Endodermal cell (in vitro differentiated cells): ENCODE data around the gene PPARG. TPM values are rescaled to one million over a fixed set of nuclear protein-coding genes. Genes with fewer than 3 reads are reported as not detected.

Experiments
- DNase-seq: peaks from one replicate; pipeline ENCODE4 v3.0.0-alpha.2; 2017
- H3K27ac ChIP-seq: 2 replicates; pipeline ENCODE4 v1.5.1; 2013; ENCODE audit warnings: mild to moderate bottlenecking, low read depth, low read length, moderate library complexity
- H3K27me3 ChIP-seq: 2 replicates; pipeline ENCODE4 v1.6.1; 2013; ENCODE audit warnings: mild to moderate bottlenecking, low read length, moderate library complexity; ENCODE audit not compliant: insufficient read depth, control insufficient read depth, poor library complexity, severe bottlenecking
- H3K36me3 ChIP-seq: 2 replicates; pipeline ENCODE4 v1.7.0; 2013; ENCODE audit warnings: mild to moderate bottlenecking, low read length, moderate library complexity; ENCODE audit not compliant: control insufficient read depth, insufficient read depth
- H3K4me1 ChIP-seq: one replicate; pipeline ENCODE4 v1.7.0; 2013; ENCODE audit warnings: low read length; ENCODE audit not compliant: control insufficient read depth, insufficient read depth
- H3K4me3 ChIP-seq: 2 replicates; pipeline ENCODE4 v1.5.1; 2013; ENCODE audit warnings: mild to moderate bottlenecking, low read length, moderate library complexity
- H3K9ac ChIP-seq: 2 replicates; pipeline ENCODE4 v1.6.1; 2013; ENCODE audit warnings: mild to moderate bottlenecking, low read length, moderate library complexity; ENCODE audit not compliant: poor library complexity, severe bottlenecking; ENCODE audit errors: extremely low read depth
- H3K9me3 ChIP-seq: 2 replicates; pipeline ENCODE4 v1.6.1; 2013; ENCODE audit warnings: mild to moderate bottlenecking, low read length, moderate library complexity; ENCODE audit not compliant: control insufficient read depth
- H3K27ac Mint-ChIP-seq: 2 replicates; pipeline ENCODE4 v1.8.0; 2020; ENCODE audit warnings: mixed read lengths
- H3K27me3 Mint-ChIP-seq: 2 replicates; pipeline ENCODE4 v1.8.0; 2021; ENCODE audit warnings: mild to moderate bottlenecking, mixed read lengths; ENCODE audit not compliant: insufficient read depth
- H3K36me3 Mint-ChIP-seq: 2 replicates; pipeline ENCODE4 v1.8.0; 2020; ENCODE audit warnings: low read depth, mixed read lengths
- H3K4me1 Mint-ChIP-seq: 2 replicates; pipeline ENCODE4 v1.8.0; 2020; ENCODE audit warnings: mixed read lengths
- H3K4me3 Mint-ChIP-seq: 2 replicates; pipeline ENCODE4 v1.8.0; 2020; ENCODE audit warnings: mild to moderate bottlenecking, moderate library complexity, mixed read lengths
- H3K9me3 Mint-ChIP-seq: 2 replicates; pipeline ENCODE4 v1.8.0; 2020; ENCODE audit warnings: mild to moderate bottlenecking, mixed read lengths
- CTCF ChIP-seq: fragments of 200-600 bp; sonication (generic); conservative IDR thresholded peaks from 2 replicates; pipeline ENCODE4 v1.5.0; 2021; ENCODE audit warnings: antibody characterized with exemption, mild to moderate bottlenecking
- WGBS, 2 experiments: methylation state at CpG; one replicate each; pipeline versions ENCODE4 v1.1.5 to v1.1.7; 2013; ENCODE audit warnings: missing lambda C conversion rate in 2 of 2, mixed read lengths in 1 of 2; ENCODE audit not compliant: insufficient coverage in 1 of 2, insufficient read length in 1 of 2; 5-methylcytosine and 5-hydroxymethylcytosine counted together
- total RNA-seq, 2 donors: library from RNA; stranded (reverse); fragmentation: NEBNext Ultra II Directional in 1 of 2; extraction: Animal tissue kit (Norgen Biotek cat#: 25700) in 1 of 2; gene quantifications; 2 replicates in 1 of 2; 3 replicates in 1 of 2; pipeline ENCODE4 v1.2.1, GENCODE V29; 2021

PPARG gene
- total RNA-seq, 2 donors from 2014 or later, result 3.8 to 4.5 TPM

GRCh38 chr3:12370758-12371157 lies 81.9 kb downstream of the PPARG start:
- no peaks in the 10 kb centered on the region for H3K9me3 ChIP-seq
- no peak overlapping the region for H3K4me3 Mint-ChIP-seq
- H3K9ac ChIP-seq, result no peak overlapping the region
- no peaks in the 10 kb centered on the region for H3K4me1 Mint-ChIP-seq
- no peak overlapping the region for H3K27ac Mint-ChIP-seq
- no peaks in the 10 kb centered on the region for H3K36me3 ChIP-seq
- H3K27me3 Mint-ChIP-seq, result peaks cover 7% of the 10 kb centered on the region
- no peak overlapping the region for H3K4me3 ChIP-seq
- TF ChIP-seq CTCF, result peak; percentile 67
- 86% methylated on average over 2 of the region's 2 CpGs; no CpG with 5 or more reads in 1 of the 2 experiments for WGBS, 2 experiments
- no peak overlapping the region for H3K27ac ChIP-seq
- H3K9me3 Mint-ChIP-seq, result peaks cover 6% of the 10 kb centered on the region
- peaks cover 8% of the 10 kb centered on the region for H3K27me3 ChIP-seq
- H3K4me1 ChIP-seq, result no peaks in the 10 kb centered on the region
- no peak for DNase-seq
- no peaks in the 10 kb centered on the region for H3K36me3 Mint-ChIP-seq

DNA sequence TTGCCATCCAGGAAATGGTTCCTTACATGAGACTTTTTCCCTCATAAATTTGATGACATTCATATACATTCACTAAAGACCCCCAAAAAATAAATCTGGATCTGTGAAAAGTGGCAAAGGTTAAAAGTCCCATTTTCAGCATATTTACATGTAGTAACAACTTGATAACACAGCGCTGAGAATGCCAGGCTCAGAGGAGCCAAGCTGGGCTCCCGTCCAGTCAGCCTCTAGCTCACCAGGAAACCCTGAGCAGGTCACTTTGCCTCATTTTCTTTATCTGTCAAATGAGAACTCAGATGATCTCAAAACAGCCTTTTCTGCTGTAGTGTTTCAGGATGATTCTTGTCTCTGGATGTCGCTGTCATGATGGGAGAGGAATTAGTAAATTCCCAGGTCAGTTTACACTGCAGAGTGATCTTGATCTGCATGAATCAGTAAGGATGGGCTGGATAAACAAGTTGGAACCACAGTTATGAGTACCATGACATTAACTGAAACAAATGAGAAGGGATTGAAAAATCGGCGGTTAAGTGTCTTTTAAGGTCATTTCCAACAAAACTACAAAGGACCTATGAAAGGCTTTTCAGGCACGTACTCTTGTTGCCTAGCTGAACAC lies 82.8 kb downstream of the PPARG start:
- no peak for TF ChIP-seq CTCF
- no peaks in the 10 kb centered on the region for H3K9me3 ChIP-seq
- Mint-ChIP-seq H3K4me3 (no peak overlapping the region), H3K27ac (no peak overlapping the region), H3K27me3 (peaks cover 7% of the 10 kb centered on the region), H3K36me3 (no peaks in the 10 kb centered on the region), H3K4me1 (no peaks in the 10 kb centered on the region), H3K9me3 (no peaks in the 10 kb centered on the region)
- no peak overlapping the region for H3K27ac ChIP-seq
- H3K4me3 ChIP-seq, result no peak overlapping the region
- H3K27me3 ChIP-seq, result peaks cover 8% of the 10 kb centered on the region
- 86 to 91% methylated on average over 5 to 6 of the region's 6 CpGs for WGBS, 2 experiments
- no peak overlapping the region for H3K9ac ChIP-seq
- no peaks in the 10 kb centered on the region for H3K36me3 ChIP-seq
- DNase-seq, result no peak
- no peaks in the 10 kb centered on the region for H3K4me1 ChIP-seq

GRCh38 chr3:12372741-12373280 lies 83.9 kb downstream of the PPARG start:
- H3K4me3 Mint-ChIP-seq, result no peak overlapping the region
- H3K27ac Mint-ChIP-seq, result no peak overlapping the region
- TF ChIP-seq CTCF, result no peak
- no peaks in the 10 kb centered on the region for H3K36me3 ChIP-seq
- WGBS, 2 experiments, result 92% methylated on average over 2 of the region's 2 CpGs
- no peaks in the 10 kb centered on the region for H3K4me1 Mint-ChIP-seq
- no peaks in the 10 kb centered on the region for H3K9me3 Mint-ChIP-seq
- H3K9me3 ChIP-seq, result no peaks in the 10 kb centered on the region
- no peak overlapping the region for H3K27ac ChIP-seq
- H3K9ac ChIP-seq, result no peak overlapping the region
- H3K36me3 Mint-ChIP-seq, result no peaks in the 10 kb centered on the region
- peaks cover 7% of the 10 kb centered on the region for H3K27me3 Mint-ChIP-seq
- H3K27me3 ChIP-seq, result peaks cover 8% of the 10 kb centered on the region
- no peak for DNase-seq
- H3K4me3 ChIP-seq, result no peak overlapping the region
- no peaks in the 10 kb centered on the region for H3K4me1 ChIP-seq
